GDM1 (cell line): ENCODE results near the gene RTN4IP1.

Experiments
- DNase-seq: peaks from one replicate; lab custom pipeline; 2025; lab: John Stamatoyannopoulos, UW

RTN4IP1 gene

DNA sequence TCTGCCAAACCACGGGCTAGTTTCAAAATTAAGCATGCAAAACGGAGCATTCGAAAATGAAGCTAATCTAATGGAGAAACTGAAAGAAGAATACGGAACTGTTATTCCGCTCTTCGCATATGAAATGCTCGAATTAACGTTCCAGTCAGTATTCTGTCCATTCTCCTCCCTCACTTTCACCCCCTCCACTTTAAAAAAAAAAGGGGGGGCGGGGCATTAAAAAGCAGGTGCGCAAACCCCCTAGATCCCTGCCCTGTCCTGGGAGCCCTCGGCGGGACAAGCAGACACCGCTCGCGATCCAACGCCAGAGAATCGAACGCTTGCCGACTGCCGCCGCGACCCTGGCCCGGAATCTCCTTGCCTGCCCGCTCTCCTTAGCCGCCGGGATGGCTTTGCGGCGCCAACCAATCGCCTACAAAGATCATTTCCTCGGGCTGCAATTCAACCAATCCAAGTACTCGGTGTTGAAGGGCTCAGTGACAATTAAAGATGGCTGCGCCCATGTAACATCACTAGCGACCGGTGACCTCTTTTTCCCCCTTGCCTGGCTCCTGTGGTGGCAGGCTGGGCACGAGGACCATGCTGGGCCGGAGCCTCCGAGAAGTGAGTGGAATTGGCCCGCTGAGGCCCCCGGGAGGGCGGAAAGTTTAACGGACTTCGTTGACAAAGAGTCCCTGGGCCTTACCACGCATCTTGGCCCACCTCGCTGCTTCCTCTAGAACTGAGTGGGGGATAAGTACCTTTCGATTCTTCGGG, at the start of gene RTN4IP1, which contains the start of gene QRSL1:
Gene RTN4IP1, minus strand, starts transcription at position 396 of the 756 bp plus-strand sequence. CDS start 477 bp downstream, outside the sequence.
Gene QRSL1, plus strand, starts transcription at position 476 of the 756 bp plus-strand sequence. Its CDS starts 104 bp downstream, at position 580.
- DNase-seq = peak; percentile 82

DNA sequence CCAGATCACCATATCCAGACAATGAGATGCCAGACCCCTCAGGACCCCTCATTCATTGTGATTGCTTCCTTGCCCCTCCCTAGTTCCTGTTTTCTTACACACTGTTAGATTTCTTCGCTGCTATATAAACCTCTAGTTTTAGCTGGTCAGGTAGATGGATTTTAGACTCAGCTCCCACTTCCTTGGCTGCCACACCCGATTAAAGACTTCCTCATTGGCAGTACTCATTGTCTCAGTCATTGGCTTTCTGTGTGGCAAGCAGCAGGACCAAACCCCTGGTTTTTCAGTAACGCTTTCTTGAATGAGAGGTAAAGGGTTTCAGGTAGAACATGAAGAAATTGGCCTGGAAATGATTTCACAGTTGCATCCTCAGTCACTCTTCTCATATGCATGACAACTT, 48.0 kb upstream of the RTN4IP1 start:
- DNase-seq = no peak

- DNase-seq = no peak
Observed at GRCh38 chr6:106674541-106675229, 45.4 kb upstream of the RTN4IP1 start.

- no peak for DNase-seq
Observed at GRCh38 chr6:106671651-106672050, 42.4 kb upstream of the RTN4IP1 start.

DNA sequence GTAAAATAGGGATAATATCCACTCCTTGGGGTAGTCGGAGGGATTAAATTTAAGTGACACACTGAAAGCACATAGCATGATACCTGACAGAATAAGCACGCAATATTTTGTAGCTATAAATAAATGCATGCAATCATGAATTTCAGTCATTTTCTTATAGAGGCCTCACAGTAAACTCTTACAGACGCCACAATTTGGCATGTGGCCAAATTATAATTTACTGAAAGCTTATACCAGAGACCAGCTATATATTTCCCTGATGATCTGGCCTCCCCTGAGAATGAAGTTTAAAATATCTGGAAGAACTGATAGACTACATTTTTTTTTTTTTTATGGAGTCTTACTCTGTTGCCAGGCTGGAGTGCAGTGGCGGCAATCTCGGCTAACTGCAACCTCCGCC, 40.9 kb upstream of the RTN4IP1 start:
- no peak for DNase-seq

GRCh38 chr6:106667022-106667402, 37.7 kb upstream of the RTN4IP1 start:
- DNase-seq = no peak

- DNase-seq = no peak
Observed at GRCh38 chr6:106666282-106667021, 37.2 kb upstream of the RTN4IP1 start.

DNA sequence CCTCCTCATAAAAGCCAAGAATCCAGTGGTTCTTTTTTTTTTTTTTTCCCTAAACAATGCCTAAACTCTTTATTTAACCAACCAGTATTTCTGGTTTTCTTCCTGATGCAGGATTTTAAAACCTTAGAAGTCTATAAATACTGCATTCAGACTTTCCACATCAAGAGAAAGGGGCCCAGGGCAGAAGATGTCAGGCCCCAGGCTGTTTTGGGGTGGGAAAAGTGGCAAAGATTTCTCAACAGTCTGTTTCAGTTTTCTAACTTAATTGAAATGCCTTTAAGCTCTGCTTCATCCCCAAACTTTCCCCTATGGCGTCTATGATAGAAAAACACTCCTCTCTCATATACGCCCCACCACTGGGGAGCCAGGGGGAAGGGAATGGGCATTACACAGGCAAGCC, 33.2 kb upstream of the RTN4IP1 start:
- no peak for DNase-seq

DNA sequence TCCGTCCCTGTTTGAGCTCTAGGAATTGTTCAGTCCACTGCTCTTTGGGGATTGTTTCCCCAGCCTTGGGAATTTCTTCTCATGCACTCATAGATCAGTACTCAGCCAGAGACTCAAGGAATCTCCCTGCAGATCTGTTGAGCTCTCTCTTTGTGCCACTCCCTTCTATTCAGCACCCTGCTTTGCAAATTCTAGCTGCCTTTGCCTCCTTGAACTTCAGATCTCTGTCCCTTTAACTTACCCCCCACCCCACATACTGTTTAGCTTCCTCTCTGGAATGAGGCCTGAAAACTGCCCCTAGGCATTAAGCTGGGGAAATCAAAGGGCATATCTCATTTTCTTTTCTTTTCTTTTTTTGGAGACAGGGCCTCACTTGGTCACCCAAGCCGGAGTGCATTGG, 30.6 kb upstream of the RTN4IP1 start:
- no peak for DNase-seq

- DNase-seq = no peak
Observed at GRCh38 chr6:106658469-106658868, 29.2 kb upstream of the RTN4IP1 start.

DNA sequence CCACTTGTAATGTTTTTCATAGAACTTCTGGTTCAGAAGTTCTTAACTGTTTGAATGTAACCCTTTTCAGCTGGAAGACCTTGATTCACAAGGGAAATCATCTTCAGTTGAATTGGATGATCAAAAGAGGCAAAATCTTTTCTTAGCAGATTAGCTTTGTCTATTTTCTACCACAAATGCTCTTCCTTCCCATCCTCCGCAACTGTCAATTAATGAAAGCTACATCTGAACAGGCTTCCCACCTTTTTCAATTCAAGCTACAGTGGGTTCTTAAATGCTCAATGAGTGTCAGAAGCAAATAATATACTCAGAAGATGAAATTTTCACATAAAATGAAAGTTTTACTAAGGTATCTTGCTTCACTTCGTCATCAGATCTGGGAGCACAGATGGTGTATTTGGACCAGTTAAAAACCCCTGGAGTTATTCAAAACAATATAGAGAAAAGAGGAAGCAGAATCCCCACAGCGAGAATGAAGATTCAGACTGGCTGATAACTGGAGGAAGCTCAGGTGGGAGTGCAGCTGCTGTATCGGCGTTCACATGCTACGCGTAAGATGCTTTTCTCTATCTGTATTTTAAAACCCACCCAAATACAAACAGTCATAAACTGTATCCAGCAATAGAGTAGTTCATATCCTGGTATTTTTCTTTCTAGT, 19.5 kb upstream of the RTN4IP1 start:
- DNase-seq = no peak

DNA sequence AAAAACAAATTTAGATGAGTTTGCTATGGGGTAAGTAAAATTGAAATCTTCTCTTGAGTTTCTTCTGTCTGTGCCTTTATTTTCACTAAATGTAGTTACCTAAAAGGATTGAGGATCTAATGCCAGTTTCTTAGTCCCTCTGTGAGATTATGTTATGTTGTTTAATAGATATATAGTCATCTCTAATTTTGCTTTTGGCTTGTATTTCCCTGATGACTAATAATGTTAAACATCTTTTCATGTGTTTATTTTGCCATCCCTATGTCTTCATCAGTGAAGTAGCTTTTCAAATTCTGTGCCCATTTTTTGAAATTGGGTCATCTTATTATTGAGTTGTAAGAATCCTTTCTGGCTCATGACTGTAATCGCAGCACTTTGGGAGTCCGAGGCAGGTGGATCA, 13.8 kb upstream of the RTN4IP1 start:
- DNase-seq = no peak

GRCh38 chr6:106642476-106642875, 13.2 kb upstream of the RTN4IP1 start:
- no peak for DNase-seq

- no peak for DNase-seq
Observed at GRCh38 chr6:106639812-106640211, 10.5 kb upstream of the RTN4IP1 start.

GRCh38 chr6:106637717-106638341, 8.5 kb upstream of the RTN4IP1 start:
- no peak for DNase-seq

DNA sequence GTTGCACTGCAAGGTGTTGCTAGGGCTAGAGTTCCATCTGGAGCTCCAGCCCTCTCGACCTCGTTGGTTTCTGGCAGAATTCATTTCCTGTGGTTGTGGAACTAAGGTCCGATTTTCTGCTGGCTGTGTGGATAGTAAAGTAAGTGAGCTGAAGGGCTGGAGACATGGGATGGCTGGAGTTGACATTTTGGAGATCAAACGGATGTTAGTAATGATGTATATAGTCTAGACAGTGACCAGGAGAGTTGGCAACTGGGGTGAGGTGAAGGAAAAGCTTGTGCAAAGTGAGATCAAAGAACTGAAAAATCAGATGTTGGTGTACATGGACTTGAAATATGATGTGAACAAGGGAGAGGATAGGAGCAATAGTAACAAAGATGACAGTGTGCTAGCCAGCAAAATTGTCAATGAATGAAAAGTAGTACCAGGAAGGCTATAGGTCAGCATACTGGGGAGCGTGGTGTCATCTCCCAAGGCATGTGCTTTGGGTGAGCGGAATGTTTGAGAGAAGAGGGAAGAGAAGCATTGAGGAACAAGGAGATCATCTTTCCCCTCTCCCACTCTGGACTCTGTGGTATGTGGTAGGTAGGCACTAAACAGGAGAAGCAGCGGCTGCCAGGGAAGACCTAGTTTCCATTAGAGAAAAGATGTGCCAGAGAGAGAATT, 7.9 kb upstream of the RTN4IP1 start:
- no peak for DNase-seq

DNA sequence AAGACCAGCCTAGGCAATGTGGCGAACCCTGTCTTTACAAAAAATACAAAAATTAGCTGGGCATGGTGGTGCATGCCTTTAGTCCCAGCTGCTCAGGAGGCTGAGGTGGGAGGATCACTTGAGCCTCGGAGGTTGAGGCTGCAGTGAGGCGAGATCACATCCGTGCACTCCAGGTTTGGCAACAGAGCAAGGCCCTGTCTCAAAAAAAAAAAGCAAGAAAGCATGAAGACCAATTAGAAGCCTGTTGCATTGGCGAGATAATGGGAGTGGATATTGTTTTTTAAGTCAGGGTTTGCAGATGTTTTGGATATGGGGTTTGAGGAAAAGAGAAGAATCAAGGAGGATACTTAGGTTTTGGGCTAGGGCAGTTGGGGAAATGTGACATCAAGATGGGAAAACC, 5.3 kb upstream of the RTN4IP1 start:
- DNase-seq = no peak

- no peak for DNase-seq
Observed at GRCh38 chr6:106631346-106631745, 2.0 kb upstream of the RTN4IP1 start.

DNA sequence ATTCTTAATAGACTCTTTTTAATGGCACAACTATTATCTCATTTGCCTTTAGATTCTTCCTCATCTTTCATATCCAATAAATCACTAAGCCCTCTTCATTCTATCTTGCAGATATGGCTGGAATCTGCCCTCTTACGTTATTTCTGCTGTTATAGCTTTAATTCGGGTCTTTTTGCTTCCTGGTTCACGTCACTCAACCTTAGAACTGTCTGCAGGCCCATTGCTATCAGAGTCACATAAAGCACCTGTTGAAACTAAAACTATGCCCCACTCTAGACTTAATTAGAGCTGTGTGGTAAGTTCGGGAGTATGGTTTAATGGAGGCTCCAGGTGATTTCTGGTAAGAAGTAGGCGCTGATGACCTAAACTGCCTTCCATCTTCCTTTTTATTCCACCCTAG, 1.1 kb upstream of the RTN4IP1 start:
- no peak for DNase-seq

- no peak for DNase-seq
Observed at GRCh38 chr6:106629859-106630163, 513 bp upstream of the RTN4IP1 start.

GRCh38 chr6:106628658-106629102, 618 bp downstream of the RTN4IP1 start:
- no peak for DNase-seq
